ENCODE results near the gene MYCBP2. TPM values are rescaled to one million over a fixed set of nuclear protein-coding genes. Genes with fewer than 3 reads are reported as not detected.
A peak's percentile ranks its signal among the peaks of the same experiment; 100 is the strongest.

MYCBP2 gene
- total RNA-seq, 2 experiments from 2014 or later, result 121 to 125 TPM

- H3K4me3 ChIP-seq (ENCODE audit: low read depth, low read length, poor library complexity, severe bottlenecking), result no peak overlapping the region
- peak overlapping the region; percentile 52 for H3K27ac ChIP-seq (ENCODE audit: low read depth, low read length, poor library complexity, severe bottlenecking)
- POLR2A ChIA-PET, result interaction anchor here (0.9 to 1.0 kb wide), 3 partner anchors 9 to 294 kb away, joined by 3 to 5 read pairs (median 4); no protein-coding TSS in a partner anchor
- no peaks in the 10 kb centered on the region for H3K9me3 ChIP-seq (ENCODE audit: low read length)
- H3K4me2 ChIP-seq (ENCODE audit: low read length), result no peak overlapping the region
- peaks cover 94% of the 10 kb centered on the region for H3K36me3 ChIP-seq (ENCODE audit: insufficient read depth, low read length)
- DNase-seq (ENCODE audit: low spot score), result peak; percentile 67
- H4K20me1 ChIP-seq (ENCODE audit: insufficient read depth, low read length), result no peaks in the 10 kb centered on the region
- BruUV-seq (replicated peaks), result no TSS peak
- H3K4me1 ChIP-seq (ENCODE audit: insufficient read depth, low read length, poor library complexity, severe bottlenecking), result peaks cover 15% of the 10 kb centered on the region
- H3K9me2 ChIP-seq (ENCODE audit: insufficient read depth, low read length), result no peaks in the 10 kb centered on the region
- no peak overlapping the region for H2AFZ ChIP-seq (ENCODE audit: low read length)
- no peaks in the 10 kb centered on the region for H3K79me2 ChIP-seq (ENCODE audit: insufficient read depth, low read depth, low read length)
- intact Hi-C loops (cut with micrococcal nuclease; ENCODE audit: unreplicated experiment), result loop anchor here (10.0 kb wide), 1 partner anchor 290 kb away; no protein-coding TSS in a partner anchor
- TF ChIP-seq CTCF (conservative IDR thresholded peaks at IDR 0.05; ENCODE audit: low read length) (no peak), EZH2phosphoT487 (IDR thresholded peaks at IDR 0.05; ENCODE audit: borderline replicate concordance, low read depth, low read length) (no peak)
- CTCF ChIA-PET (ENCODE audit: unreplicated experiment), result no interaction called here
Measured at GRCh38 chr13:77184455-77184854, 142.4 kb downstream of the MYCBP2 start.

DNA sequence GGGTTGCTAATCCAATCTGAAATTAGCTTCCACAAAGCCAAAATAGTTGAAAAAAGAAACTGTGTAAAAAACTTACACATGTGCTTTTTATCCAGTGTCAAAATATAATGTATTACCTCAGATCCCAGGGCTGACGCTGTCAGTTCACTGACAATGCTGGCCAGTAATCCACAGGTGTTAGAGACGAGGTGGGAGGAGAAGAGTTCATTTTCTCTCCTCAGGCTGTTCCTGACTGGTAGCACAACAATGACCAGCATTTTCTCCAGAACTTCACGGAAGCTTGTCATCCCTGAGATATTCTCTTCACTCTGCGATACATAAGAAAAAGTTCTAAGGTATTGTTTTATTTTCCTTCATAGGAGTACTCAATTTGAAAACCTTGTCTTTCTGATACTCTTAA, 146.9 kb downstream of the MYCBP2 start:
- H3K4me3 ChIP-seq (ENCODE audit: low read depth, low read length, poor library complexity, severe bottlenecking), result no peak overlapping the region
- ChIA-PET POLR2A (interaction anchor here (1.3 to 1.4 kb wide), 2 partner anchors 10 to 40 kb away, joined by 3 to 4 read pairs; no protein-coding TSS in a partner anchor), CTCF (ENCODE audit: unreplicated experiment) (no interaction called here)
- BruUV-seq (replicated peaks), result no TSS peak
- no peak for TF ChIP-seq CTCF (conservative IDR thresholded peaks at IDR 0.05; ENCODE audit: low read length)
- TF ChIP-seq EZH2phosphoT487 (IDR thresholded peaks at IDR 0.05; ENCODE audit: borderline replicate concordance, low read depth, low read length), result no peak
- H3K79me2 ChIP-seq (ENCODE audit: insufficient read depth, low read depth, low read length), result no peaks in the 10 kb centered on the region
- no peaks in the 10 kb centered on the region for H4K20me1 ChIP-seq (ENCODE audit: insufficient read depth, low read length)
- peaks cover 9% of the 10 kb centered on the region for H3K4me1 ChIP-seq (ENCODE audit: insufficient read depth, low read length, poor library complexity, severe bottlenecking)
- no peak for DNase-seq (ENCODE audit: low spot score)
- intact Hi-C loops (cut with micrococcal nuclease; ENCODE audit: unreplicated experiment), result loop anchor here (10.0 kb wide), 1 partner anchor 295 kb away; no protein-coding TSS in a partner anchor
- H3K9me2 ChIP-seq (ENCODE audit: insufficient read depth, low read length), result no peaks in the 10 kb centered on the region
- no peak overlapping the region for H3K27ac ChIP-seq (ENCODE audit: low read depth, low read length, poor library complexity, severe bottlenecking)
- no peak overlapping the region for H3K4me2 ChIP-seq (ENCODE audit: low read length)
- H2AFZ ChIP-seq (ENCODE audit: low read length), result no peak overlapping the region
- H3K9me3 ChIP-seq (ENCODE audit: low read length), result no peaks in the 10 kb centered on the region
- H3K36me3 ChIP-seq (ENCODE audit: insufficient read depth, low read length), result peaks cover 92% of the 10 kb centered on the region

GRCh38 chr13:77177646-77178045, 149.2 kb downstream of the MYCBP2 start:
- no peak overlapping the region for H2AFZ ChIP-seq (ENCODE audit: low read length)
- H3K79me2 ChIP-seq (ENCODE audit: insufficient read depth, low read depth, low read length), result no peaks in the 10 kb centered on the region
- no peaks in the 10 kb centered on the region for H3K9me3 ChIP-seq (ENCODE audit: low read length)
- H3K4me2 ChIP-seq (ENCODE audit: low read length), result no peak overlapping the region
- intact Hi-C loops (cut with micrococcal nuclease; ENCODE audit: unreplicated experiment), result no loop called here
- no peaks in the 10 kb centered on the region for H3K4me1 ChIP-seq (ENCODE audit: insufficient read depth, low read length, poor library complexity, severe bottlenecking)
- DNase-seq (ENCODE audit: low spot score), result no peak
- H3K9me2 ChIP-seq (ENCODE audit: insufficient read depth, low read length), result no peaks in the 10 kb centered on the region
- H3K27ac ChIP-seq (ENCODE audit: low read depth, low read length, poor library complexity, severe bottlenecking), result no peak overlapping the region
- H4K20me1 ChIP-seq (ENCODE audit: insufficient read depth, low read length), result no peaks in the 10 kb centered on the region
- no peak overlapping the region for H3K4me3 ChIP-seq (ENCODE audit: low read depth, low read length, poor library complexity, severe bottlenecking)
- POLR2A ChIA-PET, result interaction anchor here (0.6 kb wide), 1 partner anchor 66 kb away, joined by 4 read pairs; no protein-coding TSS in a partner anchor
- CTCF ChIA-PET (ENCODE audit: unreplicated experiment), result no interaction called here
- H3K36me3 ChIP-seq (ENCODE audit: insufficient read depth, low read length), result peaks cover 92% of the 10 kb centered on the region
- no TSS peak for BruUV-seq (replicated peaks)
- TF ChIP-seq EZH2phosphoT487 (IDR thresholded peaks at IDR 0.05; ENCODE audit: borderline replicate concordance, low read depth, low read length) (no peak), CTCF (conservative IDR thresholded peaks at IDR 0.05; ENCODE audit: low read length) (no peak)

Data from OCI-LY7 (cell line).